ENCODE measurements around the gene PPP3CA.

DNA sequence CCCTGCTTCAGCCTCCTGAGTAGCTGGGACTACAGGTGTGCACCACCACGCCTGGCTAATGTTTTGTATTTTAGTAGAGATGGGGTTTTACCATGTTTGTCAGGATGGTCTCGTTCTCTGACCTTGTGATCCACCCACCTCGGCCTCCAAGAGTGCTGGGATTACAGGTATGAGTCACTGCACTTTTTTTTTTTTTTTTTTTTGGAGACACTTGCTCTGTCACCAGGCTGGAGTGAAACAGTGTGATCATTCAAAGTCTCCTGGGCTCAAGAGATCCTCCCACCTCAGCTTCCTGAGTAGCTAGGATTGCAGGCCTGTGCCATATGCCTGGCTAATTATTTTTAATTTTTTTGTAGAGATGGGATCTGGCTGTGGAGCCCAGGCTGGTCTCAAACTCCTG lies 338.8 kb downstream of the PPP3CA start:
- TF ChIP-seq POLR2AphosphoS5 (IDR thresholded peaks at IDR 0.05; ENCODE audit: borderline replicate concordance, low read depth, low read length) (no peak), EZH2 (IDR thresholded peaks at IDR 0.05) (no peak), FOXP2 (optimal IDR thresholded peaks at IDR 0.05; ENCODE audit: control extremely low read depth, extremely low read length, insufficient read depth) (no peak)

All from SK-N-MC (cell line).